Activated CD4-positive, alpha-beta T cell treated with anti-CD3 and anti-CD28 coated beads, Interleukin-2, Interleukin-6, amounts not matched to agents 100 ng/mL and 50 ng/mL, durations not matched to agents 16 hours and 8 hours (primary cell): ENCODE measurements around the gene IRAK1BP1.
"Not testable (repeated sequence)": the region's sequence is repeated elsewhere in the genome, so short reads cannot be mapped to it uniquely, and the experiment has no call there.

Source experiments
- DNase-seq: peaks from one replicate; pipeline ENCODE4 v3.0.0-alpha.2; 2020

Gene IRAK1BP1, protein sequence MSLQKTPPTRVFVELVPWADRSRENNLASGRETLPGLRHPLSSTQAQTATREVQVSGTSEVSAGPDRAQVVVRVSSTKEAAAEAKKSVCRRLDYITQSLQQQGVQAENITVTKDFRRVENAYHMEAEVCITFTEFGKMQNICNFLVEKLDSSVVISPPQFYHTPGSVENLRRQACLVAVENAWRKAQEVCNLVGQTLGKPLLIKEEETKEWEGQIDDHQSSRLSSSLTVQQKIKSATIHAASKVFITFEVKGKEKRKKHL

DNA sequence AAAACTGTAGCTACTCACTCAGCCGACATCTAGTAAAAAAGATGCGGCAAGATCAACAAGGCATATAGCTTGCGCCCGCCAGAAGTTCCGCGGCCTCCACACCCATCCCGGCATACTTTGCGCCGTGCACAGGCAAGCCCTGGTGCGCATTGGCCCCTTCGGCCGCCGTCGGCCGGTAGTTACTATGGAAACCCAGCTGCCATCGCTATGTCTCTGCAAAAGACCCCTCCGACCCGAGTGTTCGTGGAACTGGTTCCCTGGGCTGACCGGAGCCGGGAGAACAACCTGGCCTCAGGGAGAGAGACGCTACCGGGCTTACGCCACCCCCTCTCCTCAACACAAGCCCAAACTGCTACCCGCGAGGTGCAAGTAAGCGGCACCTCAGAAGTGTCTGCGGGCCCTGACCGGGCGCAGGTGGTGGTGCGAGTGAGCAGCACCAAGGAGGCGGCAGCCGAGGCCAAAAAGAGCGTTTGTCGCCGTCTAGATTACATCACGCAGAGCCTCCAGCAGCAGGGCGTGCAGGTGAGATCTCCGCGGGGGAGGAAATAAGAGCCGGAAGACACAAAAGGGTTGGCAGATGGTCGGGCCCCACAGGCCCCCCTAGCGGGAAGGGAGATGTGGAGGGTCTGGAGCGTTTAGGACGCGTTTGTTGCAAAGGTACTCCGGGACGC lies at the start of gene IRAK1BP1:
Gene IRAK1BP1 (plus strand): TSS at position 182 of the 671 bp plus-strand sequence. CDS start 26 bp downstream, at position 208.
- peak; percentile 92 for DNase-seq

DNA sequence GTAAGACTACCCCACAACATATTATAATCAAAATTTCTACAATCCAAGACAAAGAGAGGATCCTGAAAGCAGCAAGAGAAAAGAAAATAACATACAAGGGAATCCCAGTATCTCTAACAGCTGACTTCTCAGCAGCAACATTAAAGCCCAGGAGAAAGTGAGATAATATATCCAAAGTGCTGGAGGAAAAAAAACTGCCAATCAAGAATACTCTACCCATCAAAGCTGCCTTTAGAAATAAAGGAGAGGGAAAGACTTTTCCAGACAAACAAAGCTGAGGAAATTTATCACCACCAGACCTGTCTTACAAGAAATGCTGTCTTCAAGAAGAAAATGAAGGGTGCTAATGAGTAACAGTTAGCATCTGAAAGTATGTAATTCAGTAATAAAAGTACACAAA lies 43.3 kb upstream of the IRAK1BP1 start:
- no peak for DNase-seq

DNA sequence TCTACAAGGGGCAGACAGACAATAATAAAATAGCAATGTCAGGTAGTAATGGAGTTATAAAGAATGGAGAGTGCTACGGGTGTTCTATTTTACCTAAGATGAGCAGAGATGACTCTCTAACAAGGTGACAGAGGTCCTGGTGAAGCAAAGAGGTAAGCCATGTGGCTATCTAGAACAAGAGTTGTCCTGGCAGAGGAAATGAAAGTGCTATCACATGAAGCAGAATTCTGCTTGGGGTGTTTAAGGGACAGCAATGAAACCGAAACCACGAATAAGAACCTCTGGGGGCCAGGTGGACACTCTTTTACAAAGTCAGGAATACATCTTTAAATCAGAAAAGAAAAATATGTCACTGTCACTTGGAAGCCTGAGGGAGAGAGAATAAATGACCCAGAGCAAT lies 37.9 kb upstream of the IRAK1BP1 start:
- no peak for DNase-seq

DNA sequence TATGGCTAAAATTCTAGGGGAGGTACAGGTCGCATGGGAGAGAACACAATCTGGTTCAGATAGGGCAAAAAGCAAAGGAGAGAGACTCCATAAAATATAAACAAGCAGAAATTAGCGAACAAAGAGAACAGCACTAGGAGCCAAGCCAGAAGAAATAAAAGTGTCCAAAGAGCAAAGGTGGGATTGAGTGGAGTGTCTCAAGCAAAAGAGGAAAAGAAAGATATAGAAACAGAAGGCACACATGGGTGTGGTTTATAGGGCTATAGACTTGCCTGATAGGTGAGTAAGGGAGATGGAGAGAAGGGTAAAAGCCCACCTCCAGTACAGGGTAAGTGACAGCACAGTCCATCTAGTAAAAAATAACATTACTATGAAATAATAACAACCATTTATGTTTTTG lies 36.5 kb upstream of the IRAK1BP1 start:
- no peak for DNase-seq

DNA sequence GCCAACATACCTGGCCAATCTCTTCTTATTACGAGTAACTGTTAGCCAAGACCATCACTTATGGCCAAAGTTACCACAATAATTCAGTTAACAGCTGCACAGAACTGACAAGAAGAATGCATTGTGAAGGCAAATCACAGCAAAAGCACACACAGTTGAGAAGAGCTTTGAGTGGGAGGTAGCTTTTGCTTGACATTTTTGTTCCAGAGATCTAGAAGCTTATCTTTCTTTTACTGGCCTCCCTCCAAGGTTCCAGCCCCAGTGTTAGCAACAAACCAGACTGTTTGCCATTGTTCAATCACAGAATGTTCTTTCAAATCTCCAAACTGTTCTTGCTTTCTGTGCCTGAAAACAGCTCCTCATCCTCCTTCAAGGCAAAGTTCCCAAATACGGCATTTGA lies 35.9 kb upstream of the IRAK1BP1 start:
- DNase-seq = no peak

DNA sequence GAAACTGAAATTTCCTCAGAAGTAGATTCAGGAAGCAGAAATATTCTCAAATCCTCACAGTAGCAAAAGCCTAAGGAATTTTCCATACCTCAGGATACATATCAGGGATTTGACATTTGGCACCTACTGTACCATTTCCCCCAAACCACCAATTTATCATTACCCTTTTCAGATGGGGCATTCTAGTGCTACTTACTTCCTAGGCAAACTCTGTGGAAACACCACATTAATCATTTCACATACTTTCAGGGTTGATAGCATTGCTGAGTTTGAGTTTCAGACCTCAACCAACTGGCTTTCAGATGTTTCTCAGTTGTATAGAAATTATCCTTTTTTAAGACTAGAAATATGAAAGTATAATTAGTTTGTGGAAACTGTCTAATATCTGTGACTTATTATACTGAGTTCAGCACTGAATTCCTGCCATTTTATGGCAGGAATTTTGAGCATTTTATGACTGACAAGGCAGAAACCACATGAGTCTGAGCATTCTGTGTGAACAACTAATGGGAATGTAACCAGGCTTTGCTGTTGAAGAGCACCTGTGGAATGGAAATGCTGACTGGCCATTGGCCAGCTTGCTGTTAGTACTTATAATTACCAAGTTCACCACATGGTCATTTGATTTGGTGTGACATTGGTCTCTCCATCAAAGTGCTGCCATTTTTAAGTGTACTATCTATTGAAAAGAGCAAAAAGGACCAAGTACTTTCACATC lies 35.1 kb upstream of the IRAK1BP1 start:
- DNase-seq = no peak

DNA sequence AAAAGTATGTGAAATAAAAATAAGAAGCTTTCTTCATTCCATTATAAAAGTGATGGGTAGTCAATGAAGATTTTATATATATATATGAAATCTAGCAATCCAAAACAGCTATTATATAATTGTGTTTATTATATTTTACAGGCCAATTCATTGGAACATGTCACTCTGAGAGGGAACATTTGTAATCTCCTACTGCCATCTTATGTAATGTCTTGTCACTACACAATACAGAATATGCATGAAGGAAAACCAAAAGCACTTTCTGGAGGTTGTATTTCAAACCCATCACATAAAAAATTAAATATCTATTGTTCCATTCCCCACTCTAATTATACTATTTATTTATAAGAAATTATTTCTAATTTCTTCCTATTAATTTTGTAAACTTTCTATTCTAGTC lies 31.5 kb upstream of the IRAK1BP1 start:
- no peak for DNase-seq

DNA sequence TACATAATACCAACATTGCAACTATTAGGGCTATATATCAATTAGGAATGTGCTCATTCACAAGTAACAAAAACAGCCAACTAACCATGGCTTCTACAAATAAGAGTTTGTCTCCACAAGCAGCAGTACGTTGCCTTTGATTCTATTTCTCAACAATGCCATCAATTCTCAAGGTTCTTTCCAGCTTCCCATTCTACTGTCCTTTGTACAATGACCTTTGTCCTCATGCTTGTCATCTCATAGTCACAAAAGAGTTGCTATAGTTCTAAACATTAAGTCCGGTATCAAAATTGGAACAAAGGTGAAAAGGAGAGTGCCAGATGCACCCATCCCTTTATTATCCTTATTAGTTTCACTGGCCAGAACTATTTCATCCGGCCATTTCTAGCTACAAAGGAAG lies 30.8 kb upstream of the IRAK1BP1 start:
- DNase-seq = no peak

DNA sequence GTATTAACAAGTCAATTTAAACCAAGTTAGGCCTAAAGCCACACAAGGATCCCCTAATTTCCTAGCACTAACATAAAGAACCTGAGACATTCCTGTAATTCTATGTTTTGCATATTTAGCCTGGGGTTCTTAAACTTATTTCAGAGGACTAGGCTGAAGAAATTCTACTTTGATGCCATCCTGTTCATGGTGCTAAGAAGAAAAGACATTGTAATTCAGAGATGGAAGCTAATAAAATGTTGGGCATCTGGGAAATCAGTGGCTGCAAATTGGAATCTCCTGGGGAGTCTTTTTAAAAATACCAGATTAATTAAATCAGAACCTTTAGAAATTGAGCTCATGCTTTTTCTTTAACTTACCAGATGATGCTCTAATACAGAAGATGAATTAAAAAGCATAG lies 26.2 kb upstream of the IRAK1BP1 start:
- DNase-seq = no peak

DNA sequence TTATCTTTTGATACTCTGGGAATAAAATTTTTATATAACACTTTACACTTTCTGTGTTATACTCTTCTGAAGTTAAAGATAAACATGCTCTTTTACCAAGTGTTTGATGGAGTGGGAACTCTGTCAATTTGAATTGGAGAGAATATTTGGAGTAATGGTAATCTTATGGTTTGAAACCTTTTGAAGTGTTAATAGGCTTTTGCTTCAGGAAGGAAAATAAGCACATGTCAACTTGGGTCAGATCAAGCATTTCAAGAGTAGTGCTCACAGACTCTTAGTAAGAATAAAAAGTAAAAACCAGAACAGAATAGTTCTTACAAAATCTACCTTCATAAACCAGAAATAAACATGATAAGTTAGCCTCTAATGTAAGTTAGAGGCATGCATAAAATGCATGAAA lies 24.4 kb upstream of the IRAK1BP1 start:
- DNase-seq = no peak

DNA sequence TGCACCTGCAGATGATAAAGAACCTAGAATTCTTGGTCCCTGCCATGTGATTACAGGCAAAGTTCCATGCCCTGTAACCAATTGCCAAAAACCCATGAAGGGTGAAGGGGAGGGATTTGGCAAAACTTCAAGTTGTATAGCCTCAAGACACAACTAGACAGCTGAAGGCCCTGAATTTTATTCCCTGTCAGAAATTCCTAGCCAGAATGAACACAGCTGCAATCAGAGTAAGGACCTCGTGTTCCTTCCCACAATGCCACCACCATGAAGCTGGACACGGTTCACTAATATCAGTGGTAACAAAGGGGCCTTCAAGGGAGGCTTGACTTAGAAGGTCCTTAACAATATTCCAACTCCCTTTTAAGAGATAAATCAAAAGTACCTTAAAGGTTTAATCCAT lies 22.5 kb upstream of the IRAK1BP1 start:
- no peak for DNase-seq

DNA sequence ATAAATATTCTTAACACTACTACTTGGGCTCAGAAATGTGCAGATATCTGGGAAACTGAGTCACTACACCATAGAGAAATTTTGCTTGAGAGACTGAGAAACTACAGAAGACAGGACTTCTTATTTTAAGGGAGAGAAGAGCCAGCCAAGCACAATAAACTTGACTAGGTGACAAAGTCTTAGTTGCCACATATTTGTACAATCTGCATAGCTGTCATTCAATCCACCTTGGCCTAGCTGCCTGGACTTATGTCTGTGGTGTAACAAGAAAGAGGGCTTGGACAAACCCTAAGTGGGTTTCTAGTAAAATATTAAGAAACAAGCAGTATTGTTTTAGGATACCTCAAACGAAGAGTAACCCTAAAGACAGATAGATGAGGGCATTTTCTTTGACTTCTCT lies 21.8 kb upstream of the IRAK1BP1 start:
- no peak for DNase-seq

DNA sequence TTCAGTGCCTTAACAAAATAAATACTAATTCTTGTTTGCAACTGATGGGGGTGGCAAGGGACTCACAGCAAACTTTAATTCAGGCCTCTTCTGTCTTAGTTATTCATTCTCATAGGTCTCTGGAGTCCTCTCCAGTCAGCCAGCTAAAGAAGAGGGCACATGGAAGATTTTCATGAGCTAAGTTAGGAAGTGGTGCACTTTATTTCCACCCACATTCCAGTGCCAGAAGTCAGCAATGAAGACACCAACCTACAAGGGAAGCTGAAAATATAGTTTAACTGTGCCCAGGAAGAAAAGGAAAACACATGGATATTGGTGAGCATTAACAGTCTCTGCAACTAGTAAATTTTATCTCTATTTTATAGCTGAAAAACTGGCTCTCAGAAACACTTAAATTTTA lies 16.7 kb upstream of the IRAK1BP1 start:
- no peak for DNase-seq

DNA sequence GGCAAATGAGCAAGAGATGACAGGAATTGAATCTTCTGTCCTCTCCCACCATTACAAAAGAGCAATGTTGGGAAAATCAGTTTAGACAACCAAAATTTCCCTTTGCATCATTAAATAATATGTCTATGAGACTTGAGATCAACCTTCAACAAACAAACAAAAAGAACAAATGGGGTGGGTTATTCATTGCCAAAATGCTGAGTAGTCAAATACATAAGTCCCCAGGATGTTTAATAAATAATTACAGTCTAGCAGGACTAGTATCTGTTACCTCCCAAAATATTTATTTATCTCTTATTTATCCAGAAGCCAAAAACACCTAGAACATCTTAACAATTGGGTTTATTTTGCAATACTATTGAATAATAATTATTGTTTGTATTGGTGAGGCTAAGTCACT lies 16.2 kb upstream of the IRAK1BP1 start:
- no peak for DNase-seq

DNA sequence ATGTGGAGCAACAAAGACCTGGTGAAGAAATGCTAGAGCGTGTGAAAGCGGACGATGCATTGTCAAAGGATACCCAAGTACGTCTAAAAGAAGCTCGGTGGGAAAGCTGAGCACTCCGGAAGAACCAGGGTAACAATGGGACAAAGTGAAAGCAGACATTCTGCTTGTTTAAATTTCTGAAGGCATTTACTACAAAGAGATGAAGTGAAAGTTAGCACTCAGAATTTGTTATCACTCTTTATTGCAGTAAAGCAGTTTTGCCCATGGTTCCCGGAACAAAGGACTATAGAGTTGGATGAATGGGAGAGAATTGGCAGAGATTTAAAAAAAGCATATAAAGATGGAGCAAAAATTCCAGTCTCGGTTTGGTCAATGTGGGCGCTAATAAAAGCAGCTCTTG lies 12.8 kb upstream of the IRAK1BP1 start:
- no peak for DNase-seq

DNA sequence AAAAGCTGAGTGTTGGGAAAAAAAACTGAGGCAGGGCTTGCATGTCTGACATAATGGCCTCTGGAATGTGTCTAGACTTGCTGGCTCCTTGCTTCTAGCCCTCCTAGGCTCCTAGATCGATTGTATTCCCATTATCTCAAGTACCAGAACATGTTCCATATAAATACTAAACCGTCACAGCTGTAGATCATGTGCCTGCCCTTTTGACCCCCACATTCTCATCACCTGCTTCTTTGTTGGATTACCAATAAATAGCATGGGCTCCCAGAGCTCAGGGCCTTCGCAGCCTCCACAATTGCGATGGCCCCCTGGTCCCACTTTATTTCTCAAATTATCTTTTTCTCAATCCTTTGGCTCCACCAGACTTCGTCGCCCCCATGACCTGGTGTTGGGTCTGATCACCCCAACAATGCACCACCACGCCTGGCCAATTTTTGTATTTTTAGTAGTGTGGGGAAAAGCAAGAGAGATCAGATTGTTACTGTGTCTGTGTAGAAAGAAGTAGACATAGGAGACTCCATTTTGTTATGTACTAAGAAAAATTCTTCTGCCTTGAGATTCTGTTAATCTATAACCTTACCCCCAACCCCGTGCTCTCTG lies 8.9 kb upstream of the IRAK1BP1 start:
- DNase-seq = not testable (repeated sequence)

DNA sequence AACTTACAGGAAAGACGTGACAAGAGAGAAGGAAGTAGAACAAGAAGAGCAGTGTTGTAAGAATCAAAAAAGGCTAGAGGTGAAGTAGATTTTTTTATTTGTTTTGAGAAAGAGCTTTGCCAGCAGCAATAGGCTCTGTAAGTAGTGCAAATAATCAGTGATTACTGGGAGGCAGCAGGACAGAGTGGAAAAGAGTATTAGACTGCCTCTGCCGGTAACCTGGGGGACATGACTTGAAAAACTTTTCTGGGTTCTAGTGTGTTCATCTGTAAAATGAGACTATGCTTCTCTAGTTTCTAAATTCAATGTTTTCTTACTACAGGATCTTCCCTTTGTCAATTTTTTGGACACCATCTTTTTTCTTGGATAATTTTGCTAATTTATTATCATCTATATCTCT lies 5.8 kb upstream of the IRAK1BP1 start:
- DNase-seq = no peak

DNA sequence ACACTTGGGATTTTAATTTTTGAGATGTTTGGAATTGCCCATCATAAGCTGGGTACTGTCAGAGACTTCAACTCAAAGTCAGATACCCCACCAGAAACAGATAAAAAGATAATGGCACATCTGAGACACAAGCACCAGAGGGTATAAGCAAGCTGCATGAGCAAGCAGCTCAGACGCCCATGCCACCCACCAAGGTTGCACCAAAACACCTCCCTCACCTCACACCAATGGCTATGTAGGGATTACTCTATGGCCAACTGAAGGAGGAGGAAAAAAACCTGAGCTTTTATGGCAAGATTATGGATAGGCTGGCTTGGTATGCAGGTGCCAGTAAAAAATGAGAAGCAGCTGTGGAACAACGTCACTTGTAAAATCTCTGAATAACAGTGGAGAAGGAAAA lies 3.8 kb upstream of the IRAK1BP1 start:
- DNase-seq = no peak

DNA sequence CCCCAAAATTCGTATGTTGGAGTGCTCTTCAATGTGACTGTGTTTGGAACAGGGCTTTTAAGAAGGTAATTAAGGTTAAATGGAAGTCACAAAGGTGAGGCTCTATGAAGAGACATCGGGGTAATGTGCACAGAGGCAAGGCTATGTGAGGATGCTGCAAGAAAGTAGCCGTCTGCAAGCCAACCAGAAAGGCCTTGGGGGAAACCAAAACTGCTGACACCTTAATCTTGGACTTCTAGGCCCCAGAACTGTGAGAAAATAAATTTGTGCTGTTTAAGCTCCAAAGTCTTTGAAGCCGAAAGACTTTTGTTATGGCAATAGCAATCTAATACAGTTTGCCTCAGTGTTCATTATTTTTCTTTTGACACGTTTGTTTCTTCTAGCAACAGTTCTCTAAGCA lies 2.4 kb upstream of the IRAK1BP1 start:
- no peak for DNase-seq

DNA sequence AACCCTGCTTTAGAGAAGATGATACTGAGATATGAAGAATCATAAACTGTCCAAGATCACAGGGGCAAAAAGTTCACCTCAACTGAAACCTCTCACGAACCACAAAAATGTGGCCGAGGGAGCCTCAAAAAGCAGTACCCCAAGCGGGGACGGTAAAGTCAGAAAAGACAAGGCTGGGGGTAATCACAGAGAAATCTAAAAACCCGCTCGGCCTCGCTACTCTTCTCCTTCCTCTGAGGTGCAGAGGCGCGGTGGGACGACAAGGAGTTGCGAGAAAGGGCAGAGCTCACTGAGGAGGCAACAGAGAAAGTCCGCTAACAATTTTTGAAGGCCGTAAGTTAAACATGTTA lies 356 bp upstream of the IRAK1BP1 start:
- DNase-seq = no peak

DNA sequence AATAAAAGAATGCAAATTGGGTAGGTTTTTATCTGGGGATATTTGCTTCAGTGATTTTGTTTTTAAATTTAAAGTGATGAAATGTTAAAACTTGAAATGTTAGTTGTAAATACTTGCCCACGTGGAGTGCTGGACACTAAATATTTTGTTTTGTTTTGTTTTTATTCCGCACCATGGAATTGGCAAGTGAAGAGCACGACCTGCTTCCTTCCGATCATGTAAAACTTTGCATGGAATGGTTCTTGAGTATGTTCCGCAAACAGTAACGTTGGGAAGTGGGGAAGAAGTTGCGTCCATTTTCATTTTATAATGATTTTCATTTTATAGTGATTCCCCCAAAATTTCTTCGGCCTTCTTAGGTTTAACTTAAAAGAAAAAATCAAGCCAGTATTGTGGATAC lies 765 bp downstream of the IRAK1BP1 start:
- no peak for DNase-seq

DNA sequence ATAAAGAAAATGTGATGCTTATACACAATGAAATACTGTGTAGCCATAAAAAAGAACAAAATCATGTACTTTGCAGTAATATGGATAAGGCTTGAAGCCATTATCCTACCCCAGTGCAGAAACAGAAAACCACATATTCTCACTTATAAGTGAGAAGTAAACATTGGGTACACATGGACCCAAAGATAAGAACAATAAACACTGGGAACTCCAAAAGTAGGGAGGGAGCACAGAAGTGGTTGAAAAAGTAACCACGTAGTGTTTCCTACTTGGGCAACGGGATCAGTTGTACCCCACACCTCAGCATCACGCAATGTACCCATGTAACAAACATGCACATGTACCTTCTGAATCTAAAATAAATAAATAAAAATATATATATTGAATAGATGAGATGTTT lies 8.2 kb downstream of the IRAK1BP1 start:
- no peak for DNase-seq

DNA sequence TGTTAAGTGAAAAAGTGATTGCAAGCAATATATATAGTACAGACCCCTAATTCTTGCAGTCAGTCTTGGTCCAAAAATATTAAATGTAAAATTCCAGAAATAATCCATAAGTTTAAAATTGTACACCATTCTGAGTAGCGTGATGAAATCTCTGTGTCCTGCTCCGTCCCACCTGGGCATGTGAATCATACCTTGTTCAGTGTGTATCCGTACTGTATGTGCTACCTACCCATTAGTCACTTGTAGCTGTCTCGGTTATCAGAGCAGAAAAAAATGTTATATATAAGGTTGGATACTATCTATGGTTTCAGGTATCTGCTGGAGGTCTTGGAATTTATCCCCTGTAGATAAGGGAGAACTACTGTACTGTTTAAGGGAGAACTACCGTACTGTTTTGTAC lies 16.3 kb downstream of the IRAK1BP1 start:
- DNase-seq = no peak

DNA sequence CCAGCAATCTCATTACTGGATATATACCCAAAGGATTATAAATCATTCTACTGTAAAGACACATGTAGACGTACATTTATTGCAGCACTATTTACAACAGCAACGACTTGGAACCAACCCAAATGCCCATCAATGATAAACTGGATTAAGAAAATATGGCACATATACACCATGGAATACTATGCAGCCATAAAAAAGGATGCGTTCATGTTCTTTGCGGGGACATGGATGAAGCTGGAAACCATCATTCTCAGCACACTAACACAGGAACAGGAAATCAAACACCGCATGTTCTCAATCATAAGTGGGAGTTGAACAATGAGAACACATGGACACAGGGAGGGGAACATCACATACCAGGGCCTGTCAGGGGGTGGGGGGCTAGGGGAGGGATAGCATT lies 22.6 kb downstream of the IRAK1BP1 start:
- DNase-seq = not testable (repeated sequence)
